Stimulated activated CD4-positive, alpha-beta T cell treated with anti-CD3 and anti-CD28 coated beads, TNF-alpha, amount 100 ng/mL, for 48 hours (primary cell): ENCODE measurements around the gene RSKR.
"Not testable (repeated sequence)": the region's sequence is repeated elsewhere in the genome, so short reads cannot be mapped to it uniquely, and the experiment has no call there.

Source experiments
- DNase-seq, 3 donors: peaks; one replicate each; pipeline ENCODE4 v3.0.0-alpha.2; 2020; ENCODE audit warnings: low read depth in 3 of 3

Gene RSKR

GRCh38 chr17:28613931-28614381, at the start of gene RSKR:
TSS of gene RSKR (minus strand) at chr17:28614185. CDS start at chr17:28614161, 24 bp downstream.
- no peak for DNase-seq

- DNase-seq, result no peak
Measured at GRCh38 chr17:28663723-28664122, 49.7 kb upstream of the RSKR start.

- no peak for DNase-seq
Measured at GRCh38 chr17:28662527-28662829, 48.5 kb upstream of the RSKR start.

- peak; percentile 91 to 97 (median 95) for DNase-seq
Measured at GRCh38 chr17:28661635-28662526, 47.9 kb upstream of the RSKR start, which contains the start of the genes SDF2 and SUPT6H. TSS of gene SDF2 (minus strand) at chr17:28661906. CDS start at chr17:28661876, 30 bp downstream. TSS of gene SUPT6H (plus strand) at chr17:28662205. CDS start at chr17:28673402, 11,197 bp downstream.

GRCh38 chr17:28659497-28659881, 45.5 kb upstream of the RSKR start:
- DNase-seq, result not testable (repeated sequence)

GRCh38 chr17:28658766-28659496, 44.9 kb upstream of the RSKR start:
- DNase-seq, result not testable (repeated sequence)

GRCh38 chr17:28658342-28658741, 44.4 kb upstream of the RSKR start:
- not testable (repeated sequence) for DNase-seq

GRCh38 chr17:28657756-28658155, 43.8 kb upstream of the RSKR start:
- no peak for DNase-seq

- no peak for DNase-seq
Measured at GRCh38 chr17:28655160-28655559, 41.2 kb upstream of the RSKR start.

GRCh38 chr17:28648698-28649097, 34.7 kb upstream of the RSKR start:
- no peak for DNase-seq

GRCh38 chr17:28646039-28646754, 32.2 kb upstream of the RSKR start:
- DNase-seq, result no peak

GRCh38 chr17:28645576-28645939, 31.6 kb upstream of the RSKR start:
- no peak for DNase-seq

GRCh38 chr17:28644787-28645575, 31.0 kb upstream of the RSKR start, which contains the start of gene BLTP2:
TSS of gene BLTP2 (minus strand) at chr17:28645158. CDS start at chr17:28645056, 102 bp downstream.
- DNase-seq, result peak; percentile 92 to 93 (median 92)

GRCh38 chr17:28643983-28644786, 30.2 kb upstream of the RSKR start:
- DNase-seq, result peak in 1 of 3 donors; percentile 8

- no peak for DNase-seq
Measured at GRCh38 chr17:28641579-28641978, 27.6 kb upstream of the RSKR start.

GRCh38 chr17:28635506-28635905, 21.5 kb upstream of the RSKR start:
- no peak for DNase-seq

GRCh38 chr17:28634206-28634865, 20.4 kb upstream of the RSKR start:
- DNase-seq, result no peak

GRCh38 chr17:28626818-28627217, 12.8 kb upstream of the RSKR start:
- no peak for DNase-seq

- DNase-seq, result no peak
Measured at GRCh38 chr17:28624148-28624547, 10.2 kb upstream of the RSKR start.

GRCh38 chr17:28623696-28624095, 9.7 kb upstream of the RSKR start:
- DNase-seq, result no peak
